Measurements from ENCODE around the gene GALNT14. TPM values are rescaled to one million over a fixed set of nuclear protein-coding genes. Genes with fewer than 3 reads are reported as not detected.

The GALNT14 gene
- total RNA-seq, 2 donors from 2014 or later = 1.6 TPM; not detected in 1

GRCh38 chr2:30865892-30866681 is 272.2 kb downstream of the GALNT14 start:
- DNase-seq (ENCODE audit: low spot score) (no peak), ATAC-seq (ENCODE audit: insufficient number of reproducible peaks, low FRiP score, low read depth) (no peak)
- Histone ChIP-seq H3K27me3 (replicated peaks; ENCODE audit: insufficient read depth) (no peaks in the 10 kb centered on the region), H3K4me3 (no peak overlapping the region), H3K4me1 (ENCODE audit: control insufficient read depth in 1 of 2, low read depth in 2 of 2) (no peaks in the 10 kb centered on the region), H3K9me3 (no peaks in the 10 kb centered on the region), H3K36me3 (no peaks in the 10 kb centered on the region), H3K27ac (no peak overlapping the region)
- no peak for TF ChIP-seq CTCF (IDR thresholded peaks at IDR 0.05)

GRCh38 chr2:30865243-30865642 is 273.0 kb downstream of the GALNT14 start:
- no peak overlapping the region for H3K4me3 ChIP-seq
- H3K4me1 ChIP-seq (ENCODE audit: control insufficient read depth in 1 of 2, low read depth in 2 of 2) = no peaks in the 10 kb centered on the region

GRCh38 chr2:30862054-30862651 is 276.1 kb downstream of the GALNT14 start:
- no peaks in the 10 kb centered on the region for H3K4me1 ChIP-seq (ENCODE audit: control insufficient read depth in 1 of 2, low read depth in 2 of 2)
- no peak for ATAC-seq (ENCODE audit: insufficient number of reproducible peaks, low FRiP score, low read depth)
- H3K36me3 ChIP-seq = no peaks in the 10 kb centered on the region

More at GRCh38 chr2:30865243-30865642, 273.0 kb downstream of the GALNT14 start:
- DNase-seq (ENCODE audit: low spot score) (no peak), ATAC-seq (ENCODE audit: insufficient number of reproducible peaks, low FRiP score, low read depth) (no peak)
- TF ChIP-seq CTCF (IDR thresholded peaks at IDR 0.05) = no peak
- no peaks in the 10 kb centered on the region for H3K36me3 ChIP-seq
- no peak overlapping the region for H3K27ac ChIP-seq
- H3K9me3 ChIP-seq = no peaks in the 10 kb centered on the region
- no peaks in the 10 kb centered on the region for H3K27me3 ChIP-seq (replicated peaks; ENCODE audit: insufficient read depth)

GRCh38 chr2:30860726-30861125 is 277.5 kb downstream of the GALNT14 start:
- ATAC-seq (ENCODE audit: insufficient number of reproducible peaks, low FRiP score, low read depth) = no peak
- no peaks in the 10 kb centered on the region for H3K9me3 ChIP-seq
- TF ChIP-seq CTCF (IDR thresholded peaks at IDR 0.05) = no peak
- H3K27me3 ChIP-seq (replicated peaks; ENCODE audit: insufficient read depth) = no peaks in the 10 kb centered on the region
- H3K27ac ChIP-seq = no peak overlapping the region
- no peaks in the 10 kb centered on the region for H3K36me3 ChIP-seq
- no peak overlapping the region for H3K4me3 ChIP-seq
- H3K4me1 ChIP-seq (ENCODE audit: control insufficient read depth in 1 of 2, low read depth in 2 of 2) = no peaks in the 10 kb centered on the region
- DNase-seq (ENCODE audit: low spot score) = no peak

More at GRCh38 chr2:30862054-30862651, 276.1 kb downstream of the GALNT14 start:
- DNase-seq (ENCODE audit: low spot score) = no peak
- H3K27ac ChIP-seq = no peak overlapping the region
- peak; percentile 28 for TF ChIP-seq CTCF (IDR thresholded peaks at IDR 0.05)
- no peaks in the 10 kb centered on the region for H3K9me3 ChIP-seq
- H3K27me3 ChIP-seq (replicated peaks; ENCODE audit: insufficient read depth) = no peaks in the 10 kb centered on the region
- no peak overlapping the region for H3K4me3 ChIP-seq

Other genes with a start within 250 kb of the GALNT14 start
- gene CAPN14, start 79.1 kb upstream of the GALNT14 start, total RNA-seq = under 1 TPM in 1 of 2 donors, not detected in 1; 0.14 TPM
- gene EHD3, start 95.7 kb upstream of the GALNT14 start, total RNA-seq = 10 to 100 TPM; 35.8 to 61.6 TPM